Spleen (tissue), 13 donors: Measurements from ENCODE around the gene LRP3. TPM values are rescaled to one million over a fixed set of nuclear protein-coding genes. Genes with fewer than 3 reads are reported as not detected.
A peak's percentile ranks its signal among the peaks of the same experiment; 100 is the strongest.

Source experiments
- DNase-seq: peaks from one replicate; pipeline ENCODE4 v3.0.0-alpha.2; 2020
- H3K27ac ChIP-seq, 8 donors: fragments of 200-600 bp; sonication (generic) in 7 of 8; 1 replicate in 4 of 8; 2 replicates in 4 of 8; pipeline versions ENCODE4 v1.5.0 to v1.8.0; 2016 to 2021; ENCODE audit warnings: inconsistent platforms in 4 of 8, mild to moderate bottlenecking in 4 of 8, moderate library complexity in 1 of 8
- H3K27me3 ChIP-seq, 7 donors: fragments of 200-600 bp; sonication (generic) in 6 of 7; replicated peaks in 1 of 7; 1 replicate in 4 of 7; 2 replicates in 3 of 7; pipeline versions ENCODE4 v1.5.0 to v1.8.0; 2016 to 2021; ENCODE audit warnings: inconsistent platforms in 3 of 7, mild to moderate bottlenecking in 1 of 7
- H3K36me3 ChIP-seq, 6 donors: fragments of 200-600 bp; sonication (generic) in 5 of 6; 1 replicate in 4 of 6; 2 replicates in 2 of 6; pipeline versions ENCODE4 v1.5.0 to v1.8.0; 2016 to 2021; ENCODE audit warnings: inconsistent platforms in 2 of 6
- H3K4me1 ChIP-seq, 6 donors: fragments of 200-600 bp; sonication (generic) in 5 of 6; 1 replicate in 3 of 6; 2 replicates in 3 of 6; pipeline versions ENCODE4 v1.5.0 to v1.8.0; 2016 to 2021; ENCODE audit warnings: inconsistent platforms in 3 of 6
- H3K4me3 ChIP-seq, 8 donors: fragments of 200-600 bp; sonication (generic) in 7 of 8; 1 replicate in 4 of 8; 2 replicates in 4 of 8; pipeline versions ENCODE4 v1.5.0 to v1.8.0; 2016 to 2021; ENCODE audit warnings: inconsistent platforms in 4 of 8, mild to moderate bottlenecking in 4 of 8, moderate library complexity in 2 of 8
- H3K9me3 ChIP-seq, 8 donors: fragments of 200-600 bp; sonication (generic) in 7 of 8; 1 replicate in 4 of 8; 2 replicates in 4 of 8; pipeline versions ENCODE4 v1.5.0 to v1.8.0; 2016 to 2021; ENCODE audit warnings: inconsistent platforms in 4 of 8
- POLR2A ChIP-seq, 3 donors: fragments of 450-650 bp; IDR thresholded peaks; one replicate each; pipeline ENCODE4 v1.5.1; 2017; ENCODE audit warnings: antibody characterized with exemption in 3 of 3, mild to moderate bottlenecking in 1 of 3
- POLR2AphosphoS5 ChIP-seq, 3 donors: sonication (generic); formaldehyde crosslinking; IDR thresholded peaks; one replicate each; pipeline ENCODE4 v1.5.1; 2017; ENCODE audit warnings: antibody characterized with exemption in 3 of 3
- WGBS, 5 donors: extraction: QIAGEN DNeasy Blood & Tissue Kit in 3 of 5; methylation state at CpG; one replicate each; pipeline versions ENCODE4 v1.1.5 to v1.1.7; 2013 to 2018; 5-methylcytosine and 5-hydroxymethylcytosine counted together
- intact Hi-C: fragments of 100-400 bp; cut with DNase I; formaldehyde crosslinking; loops from one replicate; pipeline ENCODE4 v1.15.0; 2023; ENCODE audit warnings: low total_unique reads
- long read RNA-seq, 2 donors: transcript quantifications; one replicate each; lab custom pipeline, GENCODE V29; 2026
- polyA plus RNA-seq, 3 donors: library from polyadenylated mRNA; stranded (reverse); fragments of 200-250 nt; gene quantifications; one replicate each; pipeline ENCODE4 v1.2.1, GENCODE V29; 2013
- total RNA-seq, 7 donors: library from RNA; depleted of rRNA in 3 of 7; stranded (reverse); fragments of >200 nt in 3 of 7; fragmentation: NEBNext Ultra II Directional in 4 of 7; extraction: Animal tissue kit (Norgen Biotek cat#: 25700) in 4 of 7; gene quantifications; one replicate each; pipeline versions ENCODE4 v1.1.0 to v1.2.1, GENCODE V29; 2016 to 2021
- TF ChIP-seq, protein P1 (sequence below), 11 experiments: fragments of 200-600 bp in 7 of 11; fragments of 450-650 bp in 4 of 11; sonication (generic) in 4 of 11; IDR thresholded peaks in 8 of 11; conservative IDR thresholded peaks in 3 of 11; 1 replicate in 7 of 11; 2 replicates in 4 of 11; pipeline versions ENCODE4 v1.4.0 to v1.8.0; 2016 to 2021; ENCODE audit warnings: antibody characterized with exemption in 11 of 11, inconsistent platforms in 4 of 11, mild to moderate bottlenecking in 1 of 11
- donor health status: healthy with polysubstance abuse.
- donor health status: DM: no; HTN: no; CAD: no; lungs with moderate emphysema.
- donor health status: DM: no; HTN: no; CAD: no.
- donor health status: Bipolar disorder and iron deficiency.
- donor health status: healthy.
- donor health status: DM: no; HTN: no; CAD: no.
- donor health status: DM: yes; HTN: yes; CAD: no.

Gene LRP3, protein sequence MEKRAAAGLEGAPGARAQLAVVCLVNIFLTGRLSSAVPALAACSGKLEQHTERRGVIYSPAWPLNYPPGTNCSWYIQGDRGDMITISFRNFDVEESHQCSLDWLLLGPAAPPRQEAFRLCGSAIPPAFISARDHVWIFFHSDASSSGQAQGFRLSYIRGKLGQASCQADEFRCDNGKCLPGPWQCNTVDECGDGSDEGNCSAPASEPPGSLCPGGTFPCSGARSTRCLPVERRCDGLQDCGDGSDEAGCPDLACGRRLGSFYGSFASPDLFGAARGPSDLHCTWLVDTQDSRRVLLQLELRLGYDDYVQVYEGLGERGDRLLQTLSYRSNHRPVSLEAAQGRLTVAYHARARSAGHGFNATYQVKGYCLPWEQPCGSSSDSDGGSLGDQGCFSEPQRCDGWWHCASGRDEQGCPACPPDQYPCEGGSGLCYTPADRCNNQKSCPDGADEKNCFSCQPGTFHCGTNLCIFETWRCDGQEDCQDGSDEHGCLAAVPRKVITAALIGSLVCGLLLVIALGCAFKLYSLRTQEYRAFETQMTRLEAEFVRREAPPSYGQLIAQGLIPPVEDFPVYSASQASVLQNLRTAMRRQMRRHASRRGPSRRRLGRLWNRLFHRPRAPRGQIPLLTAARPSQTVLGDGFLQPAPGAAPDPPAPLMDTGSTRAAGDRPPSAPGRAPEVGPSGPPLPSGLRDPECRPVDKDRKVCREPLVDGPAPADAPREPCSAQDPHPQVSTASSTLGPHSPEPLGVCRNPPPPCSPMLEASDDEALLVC
- total RNA-seq, result 10 to 100 TPM in 3 of 7 donors, 1 to 10 TPM in 4; 7.9 to 12.8 (median 9.8) TPM
- 1 to 10 TPM; 1.4 to 6.4 (median 2.5) TPM for polyA plus RNA-seq
- long read RNA-seq, donor 1, transcript LRP3-201 (7 exons, 3,807 nt), result major isoform, 14 of 19 reads
- long read RNA-seq, donor 1, transcript LRP3-203 (3 exons, 3,278 nt), result minor isoform, 5 of 19 reads
- long read RNA-seq, donor 1, partial matches to known transcripts, result 0 of 19 reads
- long read RNA-seq, donor 1, other reads (novel, unspliced or antisense), result 0 of 19 reads
- long read RNA-seq, donor 2, transcript LRP3-201 (7 exons, 3,807 nt), result major isoform, 8 of 11 reads
- long read RNA-seq, donor 2, partial matches to known transcripts, result 0 of 11 reads
- long read RNA-seq, donor 2, other reads (novel, unspliced or antisense), result 0 of 11 reads

DNA sequence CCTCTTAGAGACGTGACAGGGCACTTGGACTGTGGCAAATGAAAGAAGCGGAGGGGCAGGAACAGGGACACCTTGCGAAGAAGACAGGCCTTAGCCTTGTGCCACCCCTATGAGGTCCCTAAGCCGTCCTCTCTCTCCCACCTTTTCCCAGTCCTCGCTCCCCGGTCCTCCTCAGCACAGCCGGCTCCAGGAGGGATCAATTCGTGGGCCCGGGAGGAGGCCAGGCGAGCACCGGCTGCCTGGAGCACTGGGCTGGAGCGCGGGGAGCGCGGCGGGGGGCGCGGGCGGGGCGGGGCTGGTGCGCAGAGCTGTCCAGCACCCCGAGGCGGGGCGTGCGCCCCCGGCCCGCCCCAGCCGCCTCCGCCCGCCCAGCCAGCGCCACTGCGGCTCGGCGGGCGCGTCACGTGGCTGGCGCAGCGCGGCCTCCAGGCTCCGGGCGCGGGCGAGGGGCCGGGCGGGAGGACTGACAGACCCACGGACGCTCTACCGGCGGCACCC is at the start of gene LRP3:
Gene LRP3, plus strand, starts transcription at position 466 of the 498 bp plus-strand sequence. CDS start 456 bp downstream, outside the sequence.
- peaks cover 0 to 61% (median 18%) of the 10 kb centered on the region in 7 donors for H3K27me3 ChIP-seq

DNA sequence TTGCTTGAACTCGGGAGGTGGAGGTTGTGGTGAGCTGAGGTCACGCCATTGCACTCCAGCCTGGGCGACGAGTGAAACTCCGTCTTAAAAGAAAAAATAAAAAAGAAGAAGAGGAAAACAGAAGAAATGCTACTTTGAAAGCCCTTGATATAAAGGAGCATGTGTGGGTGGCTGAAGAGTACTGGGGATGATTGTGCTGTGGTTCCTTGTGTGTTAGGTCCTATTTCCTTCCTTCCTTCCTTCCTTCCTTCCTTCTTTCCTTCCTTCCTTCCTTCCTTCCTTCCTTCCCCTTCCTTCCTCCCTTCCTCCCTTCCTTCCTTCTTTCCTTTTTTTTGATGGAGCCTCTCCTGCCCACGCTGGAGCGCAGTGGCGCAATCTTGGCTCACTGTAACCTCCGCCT is 47.9 kb upstream of the LRP3 start:
- Histone ChIP-seq H3K27ac (no peak overlapping the region), H3K9me3 (no peaks in the 10 kb centered on the region), H3K4me1 (peaks cover 4 to 12% (median 6%) of the 10 kb centered on the region in 6 donors), H3K27me3 (peaks cover 0 to 11% (median 0%) of the 10 kb centered on the region in 7 donors), H3K4me3 (no peak overlapping the region), H3K36me3 (no peaks in the 10 kb centered on the region)
- intact Hi-C loops, result no loop called here
- DNase-seq, result no peak
- 73 to 91% (median 82%) methylated on average over 9 of the region's 9 CpGs for WGBS, 5 donors
- TF ChIP-seq, protein P1, sequence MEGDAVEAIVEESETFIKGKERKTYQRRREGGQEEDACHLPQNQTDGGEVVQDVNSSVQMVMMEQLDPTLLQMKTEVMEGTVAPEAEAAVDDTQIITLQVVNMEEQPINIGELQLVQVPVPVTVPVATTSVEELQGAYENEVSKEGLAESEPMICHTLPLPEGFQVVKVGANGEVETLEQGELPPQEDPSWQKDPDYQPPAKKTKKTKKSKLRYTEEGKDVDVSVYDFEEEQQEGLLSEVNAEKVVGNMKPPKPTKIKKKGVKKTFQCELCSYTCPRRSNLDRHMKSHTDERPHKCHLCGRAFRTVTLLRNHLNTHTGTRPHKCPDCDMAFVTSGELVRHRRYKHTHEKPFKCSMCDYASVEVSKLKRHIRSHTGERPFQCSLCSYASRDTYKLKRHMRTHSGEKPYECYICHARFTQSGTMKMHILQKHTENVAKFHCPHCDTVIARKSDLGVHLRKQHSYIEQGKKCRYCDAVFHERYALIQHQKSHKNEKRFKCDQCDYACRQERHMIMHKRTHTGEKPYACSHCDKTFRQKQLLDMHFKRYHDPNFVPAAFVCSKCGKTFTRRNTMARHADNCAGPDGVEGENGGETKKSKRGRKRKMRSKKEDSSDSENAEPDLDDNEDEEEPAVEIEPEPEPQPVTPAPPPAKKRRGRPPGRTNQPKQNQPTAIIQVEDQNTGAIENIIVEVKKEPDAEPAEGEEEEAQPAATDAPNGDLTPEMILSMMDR (IDR thresholded peaks at IDR 0.05 in 8 of 11, conservative IDR thresholded peaks at IDR 0.05 in 3 of 11), result no peak
- no peak for TF ChIP-seq POLR2A (IDR thresholded peaks at IDR 0.05)
- TF ChIP-seq POLR2AphosphoS5 (IDR thresholded peaks at IDR 0.05), result no peak

More for the DNA sequence above, at the start of gene LRP3:
- peaks cover 0 to 31% (median 16%) of the 10 kb centered on the region in 6 donors for H3K4me1 ChIP-seq
- H3K27ac ChIP-seq, result peak within 1 kb of the TSS in 5 of 8 donors; percentile 26 to 71 (median 64)
- H3K9me3 ChIP-seq, result no peaks in the 10 kb centered on the region
- intact Hi-C loops, result no loop called here
- TF ChIP-seq POLR2AphosphoS5 (IDR thresholded peaks at IDR 0.05), result no peak
- TF ChIP-seq, protein P1 (IDR thresholded peaks at IDR 0.05 in 8 of 11, conservative IDR thresholded peaks at IDR 0.05 in 3 of 11), result no peak
- TF ChIP-seq POLR2A (IDR thresholded peaks at IDR 0.05), result no peak
- 6 to 22% (median 11%) methylated on average over 5 to 50 of the region's 50 CpGs for WGBS, 5 donors
- H3K36me3 ChIP-seq, result peaks cover 0 to 12% (median 0%) of the 10 kb centered on the region in 6 donors
- H3K4me3 ChIP-seq, result peak within 1 kb of the TSS; percentile 28 to 76 (median 50)
- peak; percentile 79 for DNase-seq

DNA sequence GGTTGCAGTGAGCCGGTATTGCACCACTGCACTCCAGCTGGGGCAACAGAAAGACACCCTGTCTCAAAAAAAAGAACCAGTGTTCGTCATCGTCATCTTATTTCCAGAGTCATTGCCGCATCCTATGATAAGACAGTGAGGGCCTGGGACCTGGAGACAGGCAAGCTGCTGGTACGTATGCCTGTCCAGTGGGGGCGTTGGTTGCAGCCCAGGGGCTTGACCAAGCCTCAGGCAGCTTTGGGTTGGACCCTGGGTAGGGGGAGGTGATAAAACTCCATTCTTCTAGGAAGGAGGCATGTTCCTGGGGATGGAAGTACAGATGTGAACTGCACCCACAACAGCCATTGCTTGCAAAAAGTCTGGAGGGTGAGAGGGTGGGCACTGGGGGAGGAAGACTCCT is 46.6 kb upstream of the LRP3 start:
- peaks cover 0 to 4% (median 0%) of the 10 kb centered on the region in 7 donors for H3K27me3 ChIP-seq
- H3K27ac ChIP-seq, result no peak overlapping the region
- H3K9me3 ChIP-seq, result no peaks in the 10 kb centered on the region
- intact Hi-C loops, result no loop called here
- no peak overlapping the region for H3K4me3 ChIP-seq
- H3K36me3 ChIP-seq, result no peaks in the 10 kb centered on the region
- no peak for TF ChIP-seq POLR2A (IDR thresholded peaks at IDR 0.05)
- H3K4me1 ChIP-seq, result peaks cover 4 to 12% (median 6%) of the 10 kb centered on the region in 6 donors
- no peak for DNase-seq
- WGBS, 5 donors, result 80 to 92% (median 86%) methylated on average over 6 of the region's 6 CpGs

DNA sequence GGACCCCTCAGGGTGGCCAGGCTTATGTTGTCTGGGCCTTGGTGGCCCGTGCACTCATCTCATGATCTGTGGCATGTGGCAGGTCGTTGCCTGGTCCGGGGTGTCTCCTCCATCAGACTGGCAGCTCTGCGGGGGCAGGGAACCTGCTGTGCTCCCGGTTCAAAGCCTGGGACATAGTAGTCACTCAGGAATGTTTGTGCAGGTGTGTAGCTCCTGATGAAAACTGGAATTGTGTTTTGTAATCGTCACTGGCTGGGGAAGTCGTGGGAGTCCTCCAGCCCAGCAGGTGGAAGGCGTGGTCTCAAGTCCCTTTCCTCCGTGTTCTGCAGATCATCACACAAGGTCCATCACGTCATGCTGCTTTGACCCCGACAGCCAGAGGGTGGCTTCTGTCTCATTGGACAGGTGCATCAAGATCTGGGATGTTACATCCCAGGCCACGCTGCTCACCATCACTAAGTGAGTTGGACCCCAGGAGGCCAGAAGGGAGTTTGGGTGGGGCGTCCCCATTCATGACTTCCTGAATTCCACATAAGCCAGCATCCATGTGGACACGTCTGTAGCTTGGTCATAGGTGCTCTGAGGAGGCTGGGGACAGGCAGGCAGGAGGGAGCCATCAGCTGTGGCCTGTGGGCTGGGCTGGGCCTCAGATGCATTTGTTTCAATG is 43.1 kb upstream of the LRP3 start:
- H3K4me1 ChIP-seq, result no peaks in the 10 kb centered on the region
- H3K36me3 ChIP-seq, result no peaks in the 10 kb centered on the region
- no peak overlapping the region for H3K4me3 ChIP-seq
- WGBS, 5 donors, result 73 to 85% (median 74%) methylated on average over 8 to 14 of the region's 14 CpGs
- no peak overlapping the region for H3K27ac ChIP-seq
- no peak for DNase-seq
- TF ChIP-seq POLR2A (IDR thresholded peaks at IDR 0.05) (no peak), POLR2AphosphoS5 (IDR thresholded peaks at IDR 0.05) (no peak)
- TF ChIP-seq, protein P1 (IDR thresholded peaks at IDR 0.05 in 8 of 11, conservative IDR thresholded peaks at IDR 0.05 in 3 of 11), result no peak
- no peaks in the 10 kb centered on the region for H3K9me3 ChIP-seq
- intact Hi-C loops, result no loop called here
- H3K27me3 ChIP-seq, result no peaks in the 10 kb centered on the region
